NOMO-1 treated with dmso at 0.1 percent for 144 hours (cell line): Measurements from ENCODE around the gene B3GNT7.
"Not testable (repeated sequence)": the region's sequence is repeated elsewhere in the genome, so short reads cannot be mapped to it uniquely, and the experiment has no call there.

Source experiments
- DNase-seq: peaks from one replicate; lab custom pipeline; 2025; ENCODE audit not compliant: unreplicated experiment; lab: John Stamatoyannopoulos, UW

The B3GNT7 gene

GRCh38 chr2:231423176-231423575 lies 27.7 kb downstream of the B3GNT7 start:
- no peak for DNase-seq

DNA sequence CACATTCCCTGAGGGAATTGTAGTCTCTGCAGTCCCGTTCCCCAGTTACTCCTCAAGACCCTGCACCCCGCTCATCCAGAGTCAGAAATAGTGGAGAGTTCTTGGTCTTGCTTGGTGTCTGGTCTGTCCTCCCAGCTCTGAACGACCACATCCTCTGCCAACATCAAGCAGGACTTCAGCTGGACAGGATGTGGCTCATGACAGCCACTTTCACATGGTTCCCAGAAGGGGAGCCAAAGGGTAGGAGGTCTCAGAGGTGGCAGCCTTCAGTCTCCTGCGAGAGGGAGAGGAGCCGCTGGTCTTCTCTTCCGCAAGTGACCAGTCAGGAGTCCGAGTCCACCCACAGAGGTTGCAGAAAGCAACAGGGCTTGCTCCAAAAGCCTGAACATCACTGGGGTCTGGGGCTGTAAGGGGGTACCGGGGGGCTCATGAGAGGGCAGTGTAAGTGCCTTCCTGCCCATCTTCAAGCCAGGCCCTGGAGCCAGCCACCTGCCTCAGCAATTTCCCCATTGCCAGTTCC lies 29.8 kb downstream of the B3GNT7 start:
- no peak for DNase-seq

- no peak for DNase-seq
Measured at GRCh38 chr2:231425811-231426703, 30.5 kb downstream of the B3GNT7 start.

DNA sequence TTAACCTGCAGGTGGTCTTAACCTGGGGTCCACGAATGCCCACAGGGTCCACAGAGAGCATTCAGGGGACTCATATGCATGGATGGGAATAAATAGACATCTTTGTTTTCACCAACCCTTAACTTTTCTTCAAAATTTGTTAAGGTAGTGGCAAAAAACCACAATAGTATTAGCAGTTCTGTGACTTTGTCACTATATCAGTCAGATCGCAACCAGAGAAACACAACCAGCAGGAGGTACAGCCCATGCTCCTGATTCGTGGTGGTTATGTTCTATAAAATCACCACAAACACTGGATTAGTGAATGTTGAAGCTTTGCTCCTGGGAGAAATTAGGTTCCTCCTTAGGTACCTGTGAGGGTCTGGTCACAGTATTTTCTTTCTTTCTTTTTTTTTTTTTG lies 31.6 kb downstream of the B3GNT7 start:
- DNase-seq, result no peak

GRCh38 chr2:231429152-231429551 lies 33.6 kb downstream of the B3GNT7 start:
- no peak for DNase-seq

DNA sequence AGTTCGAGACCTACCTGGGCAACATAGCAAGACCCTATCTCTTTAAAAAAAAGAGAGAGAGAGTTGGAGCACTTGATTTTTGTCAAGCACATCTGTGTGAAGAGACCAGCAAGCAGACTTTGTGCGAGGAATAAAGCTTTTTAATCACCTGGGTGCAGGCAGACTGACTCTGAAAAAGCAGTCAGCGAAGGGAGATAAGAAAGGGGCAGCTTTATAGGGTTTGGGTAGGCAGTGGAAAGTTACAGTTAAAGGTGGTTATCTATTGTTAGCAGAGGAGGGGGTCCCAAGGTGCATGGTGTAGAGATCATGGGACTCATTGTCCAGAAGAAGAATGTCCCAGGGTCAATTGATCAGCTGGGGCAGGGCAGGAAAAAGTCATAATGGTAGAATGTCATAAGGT lies 34.4 kb downstream of the B3GNT7 start:
- DNase-seq, result no peak

GRCh38 chr2:231430437-231430836 lies 34.9 kb downstream of the B3GNT7 start:
- DNase-seq, result not testable (repeated sequence)

DNA sequence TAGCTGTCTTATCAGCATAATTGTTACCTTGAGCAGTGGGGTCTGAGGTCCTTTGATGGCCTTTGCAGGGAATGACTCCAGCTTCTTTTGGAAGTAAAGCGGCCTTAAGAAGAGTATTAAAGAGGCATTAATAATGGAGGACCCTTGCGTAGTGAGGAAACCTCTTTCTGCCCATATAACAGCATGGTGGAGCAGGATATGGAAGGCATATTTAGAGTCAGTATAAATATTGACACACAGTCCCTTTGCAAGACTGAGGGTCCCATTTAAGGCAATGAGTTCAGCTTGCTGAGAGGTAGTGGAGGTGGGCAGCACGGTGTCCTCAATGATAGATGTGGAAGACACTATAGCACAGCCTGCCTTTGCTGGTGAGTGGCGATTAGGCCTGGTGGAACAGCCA lies 36.1 kb downstream of the B3GNT7 start:
- DNase-seq, result no peak

- no peak for DNase-seq
Measured at GRCh38 chr2:231433990-231434389, 38.5 kb downstream of the B3GNT7 start.

DNA sequence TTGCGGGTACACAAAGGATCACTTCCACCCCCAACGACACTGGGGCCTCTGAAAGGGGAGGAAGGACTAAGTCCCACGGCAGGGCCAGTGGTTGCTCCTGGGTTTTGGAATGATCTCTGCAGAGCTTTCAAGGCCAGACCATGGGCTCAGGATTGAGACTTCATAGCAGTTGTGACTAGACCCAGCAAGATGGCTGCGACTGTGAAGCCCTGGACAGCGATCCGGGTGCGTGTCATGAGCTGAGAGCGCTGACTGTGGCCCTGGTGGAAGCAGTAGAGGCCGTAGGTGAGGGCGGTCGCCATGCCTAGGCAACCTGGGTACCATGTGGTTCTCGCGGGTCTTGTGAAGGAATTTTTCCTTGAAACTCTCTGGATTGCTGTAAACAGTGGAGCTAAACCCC lies 41.4 kb downstream of the B3GNT7 start:
- no peak for DNase-seq

DNA sequence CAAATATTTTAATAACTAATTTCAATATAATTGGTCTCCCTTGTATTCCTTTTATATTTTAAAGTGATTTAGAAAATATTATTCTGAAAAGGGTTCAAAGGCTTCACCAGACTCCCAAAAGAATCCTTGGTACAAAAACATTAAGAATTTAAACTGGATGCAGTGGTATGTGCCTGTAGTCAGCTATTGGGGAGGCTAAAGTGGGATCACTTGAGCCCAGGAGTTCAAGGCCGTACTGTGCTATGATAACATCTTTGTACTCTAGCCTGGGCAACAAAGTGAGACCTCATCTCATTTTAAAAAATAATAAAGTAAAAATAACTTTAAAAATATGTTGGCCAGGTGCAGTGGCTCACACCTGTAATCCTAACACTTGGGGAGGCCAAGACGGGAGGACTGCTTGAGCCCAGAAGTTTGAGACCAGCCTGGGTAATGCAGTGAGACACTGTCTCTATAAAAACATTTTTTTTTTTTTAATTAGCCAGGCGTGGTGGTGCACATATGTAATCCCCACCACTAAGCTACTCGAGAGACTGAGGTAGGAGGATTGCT lies 54.1 kb downstream of the B3GNT7 start:
- no peak for DNase-seq

GRCh38 chr2:231450548-231450989 lies 55.1 kb downstream of the B3GNT7 start:
- no peak for DNase-seq
